Epithelial cell of prostate (primary cell): Measurements from ENCODE around the gene RAD54L.

Experiments
- DNase-seq: peaks from one replicate; pipeline ENCODE4 v3.0.0-alpha.2; 2011; ENCODE audit warnings: low read depth, low spot score
- H3K27ac ChIP-seq: fragments of 450-650 bp; 2 replicates; pipeline ENCODE4 v1.5.1; 2017; ENCODE audit warnings: mild to moderate bottlenecking

Gene RAD54L

DNA sequence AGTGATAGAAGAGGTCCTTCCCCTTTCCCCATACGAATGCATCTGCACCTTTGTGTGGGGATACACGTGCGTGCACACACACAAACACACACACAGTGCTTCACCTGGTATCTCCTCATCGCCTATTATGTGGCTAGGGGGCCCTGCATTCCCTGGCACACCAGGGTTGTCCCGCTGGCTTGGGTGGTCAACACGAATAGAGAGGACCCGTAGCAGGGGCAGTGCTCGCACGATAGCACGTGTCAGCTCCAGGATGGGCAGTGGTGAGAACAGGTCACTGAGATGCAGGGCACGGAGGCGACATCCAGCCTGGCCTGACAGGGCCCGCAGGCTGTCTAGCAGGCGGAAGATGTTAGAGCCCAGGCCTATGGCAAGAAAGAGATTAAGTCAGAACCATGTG is 33.5 kb downstream of the RAD54L start:
- DNase-seq: no peak
- no peak overlapping the region for H3K27ac ChIP-seq

DNA sequence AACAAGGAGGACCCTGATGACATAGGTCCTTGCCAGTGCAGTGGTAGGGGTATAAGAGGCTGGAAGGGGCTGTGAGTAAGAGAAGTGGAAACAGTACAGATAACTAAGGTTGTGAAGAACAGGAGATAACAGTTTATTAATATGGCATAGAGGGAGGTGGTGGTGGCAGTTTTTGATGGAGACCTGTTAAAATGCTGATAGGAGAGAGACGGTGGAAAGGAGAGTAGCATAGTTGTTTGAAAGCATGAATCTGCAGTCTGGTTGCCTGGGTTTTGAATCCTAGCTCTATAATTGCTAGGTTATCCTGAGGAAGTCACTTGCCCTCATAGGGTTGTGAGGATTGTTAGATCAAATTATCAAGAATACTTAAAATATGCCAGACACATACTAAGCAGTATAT is 36.5 kb downstream of the RAD54L start:
- DNase-seq: no peak
- no peak overlapping the region for H3K27ac ChIP-seq

DNA sequence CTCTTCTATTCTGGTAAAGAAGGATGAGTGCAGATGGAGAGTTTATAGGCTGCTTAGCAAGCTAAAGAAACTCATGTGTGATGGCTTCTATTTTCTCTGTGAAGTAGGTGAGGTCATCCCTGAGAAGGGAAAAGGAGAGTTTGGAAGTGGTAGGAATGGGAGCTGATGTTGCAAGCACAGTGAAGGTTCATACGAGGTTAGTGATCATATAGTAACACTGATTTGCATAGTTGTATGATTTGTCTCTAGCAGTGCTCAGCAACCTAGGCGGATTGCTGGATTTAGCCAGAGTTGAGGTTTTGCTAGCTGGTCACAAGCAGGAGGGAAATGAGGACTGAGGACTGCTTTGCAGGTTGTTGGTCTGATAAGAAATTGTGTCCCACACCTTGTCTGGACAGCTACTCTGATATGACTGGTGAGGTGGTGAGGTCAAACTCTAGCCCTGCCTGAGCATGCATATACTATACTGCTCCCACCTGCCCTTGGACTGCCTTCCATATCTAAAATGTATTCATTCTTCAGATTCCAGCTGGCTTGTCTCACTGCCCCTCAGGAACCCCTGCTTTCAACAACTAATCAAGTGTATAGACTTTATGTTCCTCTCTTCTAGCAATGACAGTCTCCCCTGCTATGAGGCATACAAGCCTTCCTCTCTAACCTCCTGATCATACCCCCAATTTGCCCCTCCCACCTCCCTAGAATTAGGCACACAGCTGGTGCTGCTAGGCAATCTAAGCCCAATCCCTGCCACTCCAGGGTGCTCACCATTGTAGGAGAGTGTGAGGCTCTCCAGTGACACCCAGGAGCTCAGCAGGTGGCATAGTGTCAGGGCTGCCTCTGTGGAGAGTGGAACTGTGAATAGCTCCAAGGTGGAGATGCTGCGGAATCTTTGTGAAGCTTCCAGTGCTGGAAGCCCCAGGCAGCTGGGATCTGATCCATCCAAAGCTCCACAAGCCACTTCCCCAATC is 37.3 kb downstream of the RAD54L start:
- no peak overlapping the region for H3K27ac ChIP-seq
- DNase-seq: no peak

DNA sequence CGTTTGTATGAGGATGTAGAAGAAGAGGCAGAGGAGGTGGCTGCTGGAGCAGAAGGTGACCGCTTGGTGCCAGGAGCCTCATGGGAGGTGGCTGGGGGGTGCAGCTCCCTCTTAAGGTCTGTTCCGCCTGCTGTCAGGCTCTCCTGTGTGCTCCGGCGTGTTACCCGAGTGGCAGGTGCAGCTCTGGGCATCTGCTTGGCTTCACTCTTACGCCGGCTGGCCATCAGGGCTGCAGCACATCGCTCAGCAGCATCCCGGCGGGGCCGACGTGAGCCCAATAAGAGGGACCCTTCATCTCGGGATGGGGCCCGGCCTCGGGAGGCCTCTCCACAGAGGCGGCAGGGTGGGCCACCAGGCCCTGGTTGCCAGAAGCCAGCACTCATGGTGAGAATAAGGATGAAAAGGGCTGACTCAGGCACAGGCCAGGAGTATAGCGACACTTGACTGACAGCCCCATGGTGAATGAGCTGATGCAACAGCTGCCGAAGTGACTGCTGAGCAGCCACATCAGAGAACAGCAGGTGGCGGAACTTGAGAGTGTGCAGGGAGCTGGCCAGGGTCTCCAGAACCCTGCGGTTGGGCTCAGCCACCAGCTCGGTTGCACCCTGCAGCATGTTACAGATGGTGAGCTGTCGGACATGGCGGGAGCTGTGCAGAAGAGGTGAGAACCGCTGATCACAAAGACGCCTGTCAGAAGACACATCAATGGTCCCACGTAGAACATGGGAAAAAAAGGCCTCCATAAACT is 38.3 kb downstream of the RAD54L start:
- H3K27ac ChIP-seq: no peak overlapping the region
- no peak for DNase-seq

DNA sequence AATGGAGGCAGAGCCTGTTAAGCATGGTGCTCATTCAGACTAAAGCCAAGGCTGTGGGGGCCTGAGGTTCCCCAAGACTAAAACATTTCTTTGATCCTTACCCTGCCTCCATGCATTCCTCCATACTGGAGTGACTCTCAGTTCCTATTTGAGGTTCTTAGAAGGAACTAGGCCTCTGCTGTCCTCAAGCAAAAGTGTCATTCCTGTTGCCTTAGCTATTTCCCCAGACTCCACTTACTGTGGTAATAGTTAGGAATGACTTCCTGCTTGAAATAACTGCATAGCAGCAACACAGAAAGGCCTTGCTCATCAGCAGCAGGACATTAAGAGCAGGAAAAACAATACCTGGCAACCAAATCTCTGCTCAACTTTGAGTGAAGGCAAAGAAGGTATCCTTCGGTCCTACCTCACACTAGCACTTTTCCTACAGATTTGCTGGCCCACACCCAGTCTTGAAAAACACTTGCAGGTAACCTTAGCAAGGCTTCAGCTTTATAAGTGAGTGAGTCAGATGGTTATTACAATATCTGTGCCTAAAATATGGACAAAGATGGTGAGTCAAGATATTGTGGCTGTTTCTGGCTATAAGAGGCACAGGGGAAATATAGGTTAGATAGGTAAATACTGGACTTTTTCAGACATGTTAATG is 41.0 kb downstream of the RAD54L start:
- peak; percentile 36 for DNase-seq
- peak overlapping the region; percentile 94 for H3K27ac ChIP-seq

DNA sequence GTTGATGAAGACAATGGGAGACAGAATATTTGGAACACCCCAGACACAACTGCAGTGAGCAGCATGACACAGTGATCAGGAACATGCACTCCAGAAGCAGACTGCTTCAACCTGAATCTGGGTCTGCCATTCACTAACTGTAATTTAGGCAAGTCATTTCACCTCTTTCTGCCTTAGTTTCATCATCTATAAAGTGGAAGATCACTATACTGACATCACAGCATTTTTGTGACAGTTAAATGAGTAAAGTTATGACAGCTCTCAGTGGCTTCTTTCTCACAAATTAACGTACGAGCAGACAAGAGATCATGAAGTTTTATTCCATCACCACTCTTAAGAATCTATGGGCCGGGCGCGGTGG is 41.6 kb downstream of the RAD54L start:
- no peak for DNase-seq
- H3K27ac ChIP-seq: peak overlapping the region; percentile 94

DNA sequence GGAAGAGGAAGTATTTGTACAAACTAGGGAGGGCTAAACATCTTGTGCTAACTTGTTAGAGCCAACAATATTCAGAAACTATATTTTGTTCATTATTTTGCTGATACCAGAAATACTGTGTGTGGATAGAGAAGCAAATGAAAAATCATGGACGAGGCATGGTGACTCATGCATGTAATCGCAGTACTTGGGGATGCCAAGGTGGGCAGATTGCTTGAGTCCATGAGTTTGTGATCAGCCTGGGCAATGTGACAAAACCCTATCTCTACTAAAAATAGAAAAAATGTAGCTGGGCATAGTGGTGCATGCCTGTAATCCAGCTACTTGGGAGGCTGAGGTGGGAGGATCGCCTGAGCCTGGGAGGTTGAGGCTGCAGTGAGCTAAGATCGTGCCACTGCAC is 42.4 kb downstream of the RAD54L start:
- no peak for DNase-seq
- peak overlapping the region; percentile 94 for H3K27ac ChIP-seq

DNA sequence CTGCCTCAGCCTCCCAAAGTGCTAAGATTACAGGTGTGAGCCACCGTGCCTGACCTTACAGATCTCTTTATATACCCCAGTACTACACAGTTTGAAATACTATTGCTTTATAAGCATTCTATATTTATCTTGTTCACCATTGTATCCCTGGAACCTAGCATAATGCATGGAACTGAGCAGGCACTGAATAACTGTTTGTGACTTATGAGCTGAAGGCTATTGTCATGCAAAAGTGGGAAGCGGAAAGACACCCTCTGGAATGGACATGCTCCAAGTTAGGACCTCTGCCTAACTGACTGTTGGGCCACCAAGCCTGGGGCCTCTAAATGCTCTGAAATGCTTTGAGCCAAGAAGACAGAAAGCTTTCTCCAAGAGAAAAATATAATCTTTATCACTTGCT is 47.7 kb downstream of the RAD54L start:
- no peak for DNase-seq
- no peak overlapping the region for H3K27ac ChIP-seq

DNA sequence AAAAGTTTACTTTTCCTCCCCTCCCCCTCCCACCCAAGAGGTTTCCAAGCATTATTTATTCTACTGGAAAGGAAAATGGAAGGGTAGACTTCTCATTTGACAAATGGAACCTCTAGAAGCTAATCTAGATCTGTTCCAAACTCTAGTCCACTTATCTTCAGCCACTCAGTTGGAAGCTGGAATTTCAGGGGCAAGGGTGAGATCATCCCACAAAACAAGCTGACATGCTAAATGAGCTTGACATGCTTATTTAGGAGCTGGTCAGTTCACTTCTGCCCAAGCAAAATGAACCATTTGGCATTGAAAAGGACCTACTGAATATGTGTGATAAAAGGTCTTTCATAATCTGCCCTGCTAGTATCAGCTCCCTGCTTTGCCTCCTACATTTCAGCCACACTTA is 50.8 kb downstream of the RAD54L start:
- DNase-seq: no peak
- no peak overlapping the region for H3K27ac ChIP-seq

DNA sequence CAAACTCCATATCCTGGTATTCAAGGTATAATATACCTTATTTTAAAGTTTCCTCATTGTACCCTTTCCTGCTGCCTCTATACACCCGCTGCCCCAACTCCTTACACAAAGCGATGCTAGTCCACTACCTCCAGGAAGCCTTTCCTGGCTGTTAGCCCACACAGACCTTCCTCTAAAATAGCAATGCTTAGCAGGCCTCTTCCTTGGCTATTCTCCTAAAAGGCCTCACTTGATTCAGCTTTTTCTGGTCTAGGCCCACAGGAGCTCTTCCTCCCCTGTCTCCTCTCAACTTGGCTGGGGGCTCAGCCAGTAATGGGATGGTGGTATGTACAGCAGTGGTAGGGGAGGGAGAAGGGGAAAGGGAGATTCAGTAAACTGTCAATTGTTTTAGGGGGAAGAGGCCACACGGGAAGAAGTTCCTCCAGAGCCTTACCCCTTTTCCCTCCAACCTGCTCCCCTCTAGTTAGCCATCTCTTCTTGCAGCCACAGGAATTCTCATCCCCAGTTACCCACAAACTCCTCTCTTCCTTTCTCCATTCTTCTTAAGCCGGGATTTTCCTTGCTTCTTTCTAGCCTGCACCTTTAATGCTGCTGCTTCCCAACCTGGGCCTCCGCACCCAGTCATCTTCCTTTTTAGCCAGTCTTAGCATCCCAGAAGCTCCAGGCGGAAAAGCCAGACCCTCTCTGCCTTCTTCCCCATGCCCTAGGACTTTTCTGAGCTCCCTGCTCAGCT is 53.3 kb downstream of the RAD54L start:
- H3K27ac ChIP-seq: peak overlapping the region; percentile 85
- no peak for DNase-seq

DNA sequence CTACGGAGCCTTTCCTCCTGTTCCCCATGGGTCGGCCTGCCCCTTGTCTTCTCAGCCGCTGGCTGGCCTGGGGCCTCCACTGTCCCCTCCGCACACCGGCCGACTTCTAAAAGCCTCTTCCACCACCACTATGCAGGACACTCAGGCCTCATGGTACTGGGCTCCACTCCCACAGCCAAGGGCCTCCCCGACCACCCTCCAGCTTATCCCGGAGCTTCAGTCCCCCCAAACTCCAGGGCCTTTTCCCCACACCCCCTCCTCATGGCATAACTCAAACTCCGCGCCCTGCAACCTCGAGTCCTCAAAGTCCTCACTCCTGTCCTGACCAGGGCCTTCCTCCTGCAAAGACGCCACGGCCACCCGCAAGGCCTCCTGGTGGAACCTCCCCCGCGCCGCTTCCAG is 53.8 kb downstream of the RAD54L start:
- H3K27ac ChIP-seq: peak overlapping the region; percentile 85
- DNase-seq: no peak

DNA sequence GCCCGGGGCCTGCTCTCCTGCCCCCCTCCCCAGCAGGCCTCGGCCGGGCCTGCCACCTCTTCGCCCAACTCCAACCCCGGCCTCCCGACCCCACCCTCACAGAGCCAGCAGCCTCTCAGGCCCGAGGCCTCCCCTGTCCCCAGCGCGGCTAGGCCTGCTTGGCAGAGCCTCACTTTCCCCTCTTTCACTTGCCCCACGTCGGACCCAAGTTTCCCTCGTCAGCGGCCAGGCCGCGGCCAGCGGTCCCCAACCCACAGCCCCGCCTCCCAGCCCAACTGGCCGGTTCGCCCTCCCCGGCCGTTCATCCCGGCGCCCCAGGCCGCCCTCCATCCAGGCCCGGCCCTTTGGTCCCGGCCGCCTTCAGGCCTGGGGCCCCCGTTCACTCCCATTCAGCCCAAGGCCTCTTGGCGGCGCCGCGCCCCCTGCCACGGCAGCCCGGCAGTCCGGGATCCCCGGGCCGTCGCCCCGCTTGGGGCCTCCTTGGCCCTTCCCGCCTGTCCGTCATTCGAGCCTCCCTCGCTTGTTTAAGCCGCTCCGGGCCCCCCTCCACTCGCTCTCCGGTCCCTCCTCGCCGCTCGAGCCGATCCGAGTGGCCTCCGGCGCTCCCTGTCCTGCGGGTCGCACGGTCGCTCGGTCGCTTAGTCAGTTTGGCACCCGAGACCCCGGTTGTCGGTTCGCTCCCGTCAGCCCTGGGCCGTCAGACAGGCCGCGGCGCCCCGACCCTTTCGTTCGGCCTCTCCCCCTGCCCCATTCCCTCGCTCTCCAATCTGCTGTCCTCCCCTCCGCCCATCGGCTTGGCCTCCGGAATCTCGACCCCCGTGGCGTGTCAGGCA is 54.5 kb downstream of the RAD54L start:
- DNase-seq: no peak
- peak overlapping the region; percentile 85 for H3K27ac ChIP-seq

DNA sequence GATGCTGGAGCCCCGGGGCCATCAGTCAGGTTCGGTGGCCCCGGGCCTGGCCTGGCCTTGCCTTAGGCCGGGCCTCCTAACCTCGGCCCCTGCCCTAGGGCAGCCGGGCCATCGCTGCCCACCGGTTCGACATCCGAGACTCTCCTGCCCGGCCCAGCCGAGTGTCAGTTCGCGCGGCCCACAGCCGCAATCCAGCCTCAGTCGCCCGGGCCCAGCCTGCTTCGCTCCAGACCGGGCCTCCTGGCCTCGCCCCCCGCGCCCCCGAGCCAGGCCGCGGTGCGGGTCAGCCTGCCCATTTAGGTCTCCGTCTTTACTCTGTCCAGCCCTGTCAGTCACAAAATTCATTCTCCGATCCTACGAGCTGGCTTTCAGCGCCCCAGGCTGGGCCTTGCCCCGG is 55.1 kb downstream of the RAD54L start:
- H3K27ac ChIP-seq: peak overlapping the region; percentile 85
- DNase-seq: no peak

DNA sequence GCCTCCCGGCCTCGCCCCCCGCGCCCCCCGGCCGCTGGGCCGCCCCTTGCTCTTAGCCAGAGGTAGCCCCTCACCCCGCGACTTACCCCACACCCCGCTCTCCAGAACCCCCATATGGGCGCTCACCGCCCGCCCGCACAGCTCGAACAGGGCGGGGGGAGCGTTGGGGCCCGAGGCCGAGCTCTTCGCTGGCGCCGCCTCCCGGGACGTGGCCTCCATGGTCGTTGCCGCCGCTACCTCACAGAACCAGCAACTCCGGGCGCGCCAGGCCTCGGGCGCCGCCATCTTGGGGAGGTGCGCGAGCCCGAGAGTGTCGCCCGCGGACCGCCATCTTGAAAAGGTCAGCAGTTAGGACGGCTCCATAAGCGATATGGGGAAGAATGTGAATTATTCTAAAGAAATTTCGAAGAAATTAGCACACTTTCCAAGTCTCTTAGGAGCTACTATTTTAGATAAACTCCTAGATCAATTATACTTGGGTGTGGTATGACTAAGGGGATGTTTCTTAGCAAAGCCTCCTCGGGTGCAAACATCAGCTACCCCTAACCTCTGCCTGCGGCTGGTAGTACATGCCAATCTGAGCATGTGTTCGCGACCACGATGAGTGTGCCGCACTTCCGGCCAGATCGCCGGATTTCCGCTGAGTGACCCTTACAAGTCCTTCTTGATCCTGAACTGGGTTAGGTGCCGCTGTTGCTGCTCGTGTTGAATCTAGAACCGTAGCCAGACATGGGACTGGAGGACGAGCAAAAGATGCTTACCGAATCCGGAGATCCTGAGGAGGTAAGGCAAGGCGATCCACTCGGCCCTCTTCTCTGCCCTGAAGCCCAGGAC is 55.7 kb downstream of the RAD54L start, which contains the start of the genes LRRC41 and UQCRH:
Gene LRRC41, minus strand, starts transcription at position 579 of the 834 bp plus-strand sequence. Its CDS starts 294 bp downstream, at position 285.
Gene UQCRH, plus strand, starts transcription at position 661 of the 834 bp plus-strand sequence. Its CDS starts 69 bp downstream, at position 730.
- peak; percentile 79 for DNase-seq
- H3K27ac ChIP-seq: peak within 1 kb of the TSS; percentile 85

DNA sequence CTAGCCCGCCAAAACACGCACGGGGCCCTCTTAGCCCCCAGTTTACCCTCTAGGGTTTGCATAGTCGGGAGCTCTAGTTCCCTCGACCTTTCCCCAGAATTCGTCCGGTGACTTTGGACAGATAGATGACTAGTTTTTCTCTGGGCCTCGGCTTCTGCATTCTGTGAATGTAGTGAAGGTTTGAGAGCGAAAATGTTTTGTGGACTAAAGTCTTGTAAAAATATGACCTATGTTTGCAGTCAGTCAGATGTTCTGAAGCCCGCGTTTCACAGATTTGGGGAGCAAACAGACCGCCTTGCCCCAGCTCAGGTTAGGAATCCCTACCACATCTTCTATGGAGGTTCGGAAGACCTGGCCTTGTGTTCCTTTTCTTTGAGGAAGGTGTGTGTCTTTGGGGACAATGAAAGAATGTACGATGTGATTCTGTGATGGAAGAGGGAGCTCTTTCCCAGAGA is 56.3 kb downstream of the RAD54L start:
- H3K27ac ChIP-seq: peak overlapping the region; percentile 85
- no peak for DNase-seq

DNA sequence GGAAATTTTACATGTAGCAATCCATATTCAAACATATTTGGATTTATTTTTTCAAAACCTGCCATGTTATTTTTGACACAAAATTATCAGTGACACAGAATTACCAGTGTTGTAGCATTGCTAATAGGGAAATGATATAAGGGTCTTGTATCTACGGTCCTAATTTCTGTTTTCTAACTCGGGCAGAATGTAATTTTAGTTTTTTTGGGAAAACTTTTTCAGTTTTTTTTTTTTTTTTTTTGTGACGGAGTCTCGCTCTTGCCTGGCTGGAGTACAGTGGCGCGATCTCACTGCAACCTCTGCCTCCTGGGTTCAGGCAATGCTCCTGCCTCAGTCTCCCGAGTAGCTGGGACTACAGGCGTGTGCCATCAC is 58.6 kb downstream of the RAD54L start:
- H3K27ac ChIP-seq: no peak overlapping the region
- no peak for DNase-seq

DNA sequence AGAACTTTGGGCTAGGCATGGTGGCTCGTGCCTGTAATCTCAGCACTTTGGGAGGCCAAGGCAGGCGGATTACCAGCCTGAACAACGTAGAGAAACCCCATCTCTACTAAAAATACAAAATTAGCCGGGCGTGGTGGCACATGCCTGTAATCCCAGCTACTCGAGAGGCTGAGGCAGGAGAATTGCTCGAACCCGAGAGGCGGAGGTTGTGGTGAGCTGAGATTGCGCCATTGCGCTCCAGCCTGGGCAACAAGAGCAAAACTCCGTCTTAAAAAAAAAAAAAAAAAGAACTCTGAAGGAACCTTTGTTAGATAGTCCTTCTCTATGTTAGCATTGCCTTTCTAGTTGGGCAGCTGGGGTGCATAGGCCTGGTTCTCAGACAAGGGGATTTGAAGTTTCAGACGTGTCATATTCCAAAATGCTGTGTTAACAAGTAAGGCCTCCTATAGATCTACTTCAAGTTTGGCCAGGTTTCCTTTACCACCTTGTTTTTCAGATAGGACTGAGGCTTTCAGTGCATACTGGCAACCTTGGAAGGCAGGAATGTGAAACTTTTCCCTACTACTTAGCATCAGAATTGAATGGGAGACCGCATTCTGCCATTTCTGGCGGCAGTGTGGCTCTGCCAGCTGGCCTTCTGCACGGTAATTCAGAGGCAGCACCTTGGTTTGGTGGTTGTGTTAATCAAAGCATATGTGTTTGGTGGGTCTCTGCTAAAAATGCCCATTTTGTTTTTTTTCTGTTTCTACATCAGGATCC is 62.0 kb downstream of the RAD54L start:
- no peak for DNase-seq
- H3K27ac ChIP-seq: no peak overlapping the region

DNA sequence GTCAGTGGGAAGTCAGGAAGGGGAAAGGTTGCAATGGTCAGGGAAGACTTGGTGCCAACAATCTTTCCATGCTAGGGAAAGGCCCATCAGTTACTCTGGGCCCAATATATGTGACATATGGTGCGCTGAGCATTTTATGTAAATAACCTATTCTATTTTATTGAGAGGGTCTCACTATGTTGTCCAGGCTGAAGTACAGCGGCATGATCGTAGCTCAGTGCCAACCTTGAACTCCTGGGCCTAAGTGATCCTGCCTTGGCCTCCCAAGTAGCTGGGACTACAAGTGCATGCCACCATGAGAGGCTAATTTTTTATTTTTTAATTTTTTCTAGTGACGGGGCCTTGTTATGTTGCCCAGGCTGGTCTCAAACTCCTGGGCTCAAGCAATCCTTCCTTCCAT is 62.8 kb downstream of the RAD54L start:
- H3K27ac ChIP-seq: no peak overlapping the region
- no peak for DNase-seq
